HepG2 (cell line): ENCODE measurements around the gene UBB. TPM values are rescaled to one million over a fixed set of nuclear protein-coding genes. Genes with fewer than 3 reads are reported as not detected.

Experiments used
- ARID4A ChIP-seq: sonication (generic); formaldehyde crosslinking; IDR thresholded peaks from 2 replicates; pipeline ENCODE4 v1.5.0; 2020; ENCODE audit warnings: mild to moderate bottlenecking, missing genetic modification reagents, borderline replicate concordance
- DMTF1 ChIP-seq: sonication (generic); formaldehyde crosslinking; IDR thresholded peaks from 2 replicates; pipeline ENCODE4 v1.4.0; 2020; ENCODE audit warnings: mild to moderate bottlenecking, missing genetic modification reagents
- KLF15 ChIP-seq: sonication (generic); formaldehyde crosslinking; IDR thresholded peaks from 2 replicates; pipeline ENCODE4 v1.8.1; 2023; ENCODE audit warnings: borderline replicate concordance, mild to moderate bottlenecking, inconsistent platforms, missing genetic modification reagents, mixed read lengths
- NFRKB ChIP-seq: fragments of 450-650 bp; IDR thresholded peaks from 2 replicates; pipeline ENCODE4 v1.6.1; 2017
- POLR2A ChIP-seq, 2 experiments: IDR thresholded peaks; 2 replicates each; pipeline ENCODE4 v1.6.1; 2011; ENCODE audit warnings: low read depth in 2 of 2, low read length in 2 of 2, mild to moderate bottlenecking in 1 of 2, moderate library complexity in 1 of 2; ENCODE audit not compliant: insufficient read depth in 1 of 2
- RORA ChIP-seq: sonication (generic); formaldehyde crosslinking; IDR thresholded peaks from 2 replicates; pipeline ENCODE4 v1.5.0; 2020; ENCODE audit warnings: mild to moderate bottlenecking, missing genetic modification reagents, moderate library complexity
- SMAD3 ChIP-seq: sonication (generic); formaldehyde crosslinking; IDR thresholded peaks from 2 replicates; pipeline ENCODE4 v1.4.0; 2020; ENCODE audit warnings: missing genetic modification reagents
- SPEN ChIP-seq: sonication (generic); formaldehyde crosslinking; IDR thresholded peaks from 2 replicates; pipeline ENCODE4 v1.5.1; 2020; ENCODE audit warnings: low read depth, mild to moderate bottlenecking, missing genetic modification reagents
- TOE1 ChIP-seq: sonication (generic); formaldehyde crosslinking; IDR thresholded peaks from 2 replicates; pipeline ENCODE4 v1.4.0; 2020; ENCODE audit warnings: mild to moderate bottlenecking, missing genetic modification reagents
- YY1 ChIP-seq: IDR thresholded peaks from 2 replicates; pipeline ENCODE4 v1.6.1; 2011; ENCODE audit warnings: low read length, low read depth, moderate library complexity, mild to moderate bottlenecking; ENCODE audit not compliant: insufficient read depth, insufficient replicate concordance
- ZNF225 ChIP-seq: sonication (generic); formaldehyde crosslinking; IDR thresholded peaks from 2 replicates; pipeline ENCODE4 v1.4.0; 2020; ENCODE audit warnings: mild to moderate bottlenecking, missing genetic modification reagents
- ZNF232 ChIP-seq: sonication (generic); formaldehyde crosslinking; IDR thresholded peaks from 2 replicates; pipeline ENCODE4 v1.4.0; 2020; ENCODE audit warnings: missing genetic modification reagents, borderline replicate concordance
- ZNF335 ChIP-seq: sonication (generic); formaldehyde crosslinking; IDR thresholded peaks from 2 replicates; pipeline ENCODE4 v1.4.0; 2020; ENCODE audit warnings: missing genetic modification reagents
- ZNF543 ChIP-seq: sonication (generic); formaldehyde crosslinking; IDR thresholded peaks from 2 replicates; pipeline ENCODE4 v1.4.0; 2020; ENCODE audit warnings: mild to moderate bottlenecking, missing genetic modification reagents
- ZNF550 ChIP-seq: sonication (generic); formaldehyde crosslinking; IDR thresholded peaks from 2 replicates; pipeline ENCODE4 v1.4.0; 2020; ENCODE audit warnings: mild to moderate bottlenecking, missing genetic modification reagents, borderline replicate concordance
- ZNF564 ChIP-seq: sonication (generic); formaldehyde crosslinking; IDR thresholded peaks from 2 replicates; pipeline ENCODE4 v1.8.1; 2023; ENCODE audit warnings: mild to moderate bottlenecking, missing genetic modification reagents
- ZNF710 ChIP-seq: sonication (generic); formaldehyde crosslinking; IDR thresholded peaks from 2 replicates; pipeline ENCODE4 v1.5.0; 2020; ENCODE audit warnings: mild to moderate bottlenecking, missing genetic modification reagents, borderline replicate concordance
- ZNF772 ChIP-seq: sonication (generic); formaldehyde crosslinking; IDR thresholded peaks from 2 replicates; pipeline ENCODE4 v1.5.0; 2020; ENCODE audit warnings: mild to moderate bottlenecking, missing genetic modification reagents
- ZNF816 ChIP-seq: sonication (generic); formaldehyde crosslinking; IDR thresholded peaks from 2 replicates; pipeline ENCODE4 v1.8.0; 2022; ENCODE audit warnings: missing genetic modification reagents, mild to moderate bottlenecking, borderline replicate concordance
- ZNF850 ChIP-seq: sonication (generic); formaldehyde crosslinking; conservative IDR thresholded peaks from 2 replicates; pipeline ENCODE4 v1.9.0; 2021; ENCODE audit warnings: mild to moderate bottlenecking, missing genetic modification reagents
- polyA plus RNA-seq, 8 experiments: library from polyadenylated mRNA; depleted of rRNA in 3 of 8; stranded (reverse) in 7 of 8; unstranded in 1 of 8; fragments of >200 nt; fragmentation: Illumina TruSeq in 4 of 8; extraction: Trizol in 4 of 8; gene quantifications; 2 replicates each; pipeline versions ENCODE4 v1.2.1 to v1.2.3, GENCODE V29; 2011 to 2016; ENCODE audit warnings: low read depth in 4 of 8, missing spikeins in 1 of 8, mixed read lengths in 1 of 8; ENCODE audit not compliant: insufficient read depth in 1 of 8
- total RNA-seq, 5 experiments: library from RNA; depleted of rRNA; stranded (reverse); fragments of >200 nt; fragmentation: Illumina TruSeq; extraction: Trizol; gene quantifications; 2 replicates each; pipeline ENCODE4 v1.2.3, GENCODE V29; 2016; ENCODE audit warnings: low read depth in 1 of 5
- TF ChIP-seq, protein P1 (sequence below): sonication (generic); formaldehyde crosslinking; IDR thresholded peaks from 2 replicates; pipeline ENCODE4 v1.8.1; 2023; ENCODE audit warnings: missing genetic modification reagents, mild to moderate bottlenecking, borderline replicate concordance

The UBB gene
- total and polyA plus RNA-seq, 2 of the 13 experiments (the other 11 are each of a cell fraction or from before 2014, with no cell fraction given), result 1,130 to 2,066 TPM

- no peak for TF ChIP-seq YY1
- no peak for TF ChIP-seq TOE1 (CRISPR knock-in tag)
- TF ChIP-seq DMTF1, result no peak
- no peak for TF ChIP-seq ZNF550 (CRISPR knock-in tag)
- TF ChIP-seq ZNF772 (CRISPR knock-in tag), result peak; percentile 67
- TF ChIP-seq NFRKB, result no peak
- TF ChIP-seq SMAD3 (CRISPR knock-in tag), result no peak
- TF ChIP-seq ZNF225 (CRISPR knock-in tag), result peak; percentile 71; the same call in 1 of the 2 replicates
- 0 out of 2 replicates have a peak, but pooled peaks have one; percentile 32 for TF ChIP-seq ZNF232
- no peak for TF ChIP-seq ZNF850
- TF ChIP-seq, protein P1, sequence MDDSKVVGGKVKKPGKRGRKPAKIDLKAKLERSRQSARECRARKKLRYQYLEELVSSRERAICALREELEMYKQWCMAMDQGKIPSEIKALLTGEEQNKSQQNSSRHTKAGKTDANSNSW (CRISPR knock-in tag), result no peak
- TF ChIP-seq ZNF543, result no peak
- TF ChIP-seq SPEN (CRISPR knock-in tag), result peak; percentile 56; the same call in 1 of the 2 replicates
- no peak for TF ChIP-seq KLF15 (CRISPR knock-in tag)
- no peak for TF ChIP-seq RORA (CRISPR knock-in tag)
- TF ChIP-seq ZNF564 (CRISPR knock-in tag), result no peak
- TF ChIP-seq ZNF335, result no peak
- no peak for TF ChIP-seq POLR2A (IDR thresholded peaks at IDR 0.05; ENCODE audit: insufficient read depth in 1 of 2, low read depth in 2 of 2, low read length in 2 of 2)
- peak; percentile 64; the same call in 1 of the 2 replicates for TF ChIP-seq ARID4A
- no peak for TF ChIP-seq ZNF816 (CRISPR knock-in tag)
- no peak for TF ChIP-seq ZNF710 (CRISPR knock-in tag)
Observed at GRCh38 chr17:16425698-16426659, 45.1 kb downstream of the UBB start (continued).
